HEK293 (cell line): ENCODE data around the gene NCDN.

Source experiments
- CTCF ChIA-PET: fragments of 350-600 bp; formaldehyde crosslinking; extraction: SDS; loops from one replicate; lab custom pipeline; 2021; ENCODE audit warnings: antibody characterized with exemption; lab: Yijun Ruan, JAX
- POLR2A ChIA-PET: fragments of 300-600 bp; formaldehyde crosslinking; extraction: SDS; loops from one replicate; lab custom pipeline; 2020; ENCODE audit warnings: antibody characterized with exemption, inconsistent platforms; lab: Yijun Ruan, JAX
- H3K27ac ChIP-seq: fragments of 200-500 bp; sonication (Bioruptor generic); 2 replicates; pipeline ENCODE4 v1.5.1; 2014; ENCODE audit warnings: low read depth, low read length, control low read depth, inconsistent platforms; ENCODE audit errors: extremely low read depth
- H3K36me3 ChIP-seq, 2 experiments: fragments of 200-500 bp in 1 of 2; sonication (Bioruptor generic) in 1 of 2; 1 replicate in 1 of 2; 2 replicates in 1 of 2; pipeline ENCODE4 v1.5.1; 2014 to 2017; ENCODE audit warnings: inconsistent platforms in 2 of 2, low read length in 2 of 2; ENCODE audit not compliant: control insufficient read depth in 2 of 2, insufficient read depth in 1 of 2
- H3K4me1 ChIP-seq: fragments of 200-500 bp; sonication (Bioruptor generic); 2 replicates; pipeline ENCODE4 v1.5.1; 2014; ENCODE audit warnings: mild to moderate bottlenecking, low read length, inconsistent platforms; ENCODE audit not compliant: control insufficient read depth, insufficient read depth
- H3K4me3 ChIP-seq: 2 replicates; pipeline ENCODE4 v1.5.1; 2011; ENCODE audit warnings: low read depth, mild to moderate bottlenecking, control low read depth, low read length, moderate library complexity
- H3K9me3 ChIP-seq: fragments of 200-500 bp; sonication (Bioruptor generic); 2 replicates; pipeline ENCODE4 v1.5.1; 2014; ENCODE audit warnings: low read depth, low read length, inconsistent platforms; ENCODE audit not compliant: control insufficient read depth, insufficient read depth
- HOXC10 ChIP-seq: sonication (generic); formaldehyde crosslinking; IDR thresholded peaks from 2 replicates; pipeline ENCODE4 v1.8.1; 2023; ENCODE audit warnings: mild to moderate bottlenecking, missing genetic modification reagents
- IKZF3 ChIP-seq: fragments of 450-650 bp; IDR thresholded peaks from 2 replicates; pipeline ENCODE4 v1.5.0; 2018; ENCODE audit warnings: missing biosample characterization, mild to moderate bottlenecking, missing genetic modification characterization, moderate library complexity
- OSR2 ChIP-seq: fragments of 450-650 bp; formaldehyde crosslinking; IDR thresholded peaks from 2 replicates; pipeline ENCODE4 v1.5.1; 2016; ENCODE audit warnings: missing biosample characterization, missing genetic modification characterization
- SCRT1 ChIP-seq: fragments of 450-650 bp; formaldehyde crosslinking; IDR thresholded peaks from 2 replicates; pipeline ENCODE4 v1.5.1; 2016; ENCODE audit warnings: missing biosample characterization, missing genetic modification characterization, borderline replicate concordance
- SP7 ChIP-seq: fragments of 450-650 bp; formaldehyde crosslinking; IDR thresholded peaks from 2 replicates; pipeline ENCODE4 v1.5.1; 2016; ENCODE audit warnings: missing biosample characterization, missing genetic modification characterization
- WT1 ChIP-seq: fragments of 450-650 bp; formaldehyde crosslinking; IDR thresholded peaks from 2 replicates; pipeline ENCODE4 v1.5.1; 2016; ENCODE audit warnings: missing biosample characterization, missing genetic modification characterization
- ZBTB20 ChIP-seq: fragments of 450-650 bp; formaldehyde crosslinking; IDR thresholded peaks from 2 replicates; pipeline ENCODE4 v1.5.1; 2016; ENCODE audit warnings: missing biosample characterization, missing genetic modification characterization
- ZIC2 ChIP-seq: fragments of 450-650 bp; formaldehyde crosslinking; IDR thresholded peaks from 2 replicates; pipeline ENCODE4 v1.5.1; 2016; ENCODE audit warnings: missing biosample characterization, missing genetic modification characterization
- ZNF132 ChIP-seq: fragments of 450-650 bp; formaldehyde crosslinking; IDR thresholded peaks from 2 replicates; pipeline ENCODE4 v1.5.1; 2017; ENCODE audit warnings: missing biosample characterization, missing genetic modification characterization, borderline replicate concordance
- ZNF155 ChIP-seq: fragments of 450-650 bp; formaldehyde crosslinking; IDR thresholded peaks from 2 replicates; pipeline ENCODE4 v1.5.1; 2016; ENCODE audit warnings: missing biosample characterization, missing genetic modification characterization
- ZNF169 ChIP-seq: fragments of 450-650 bp; formaldehyde crosslinking; IDR thresholded peaks from 2 replicates; pipeline ENCODE4 v1.5.1; 2016; ENCODE audit warnings: missing biosample characterization, missing genetic modification characterization
- ZNF184 ChIP-seq: fragments of 450-650 bp; IDR thresholded peaks from 2 replicates; pipeline ENCODE4 v1.5.1; 2018; ENCODE audit warnings: missing biosample characterization, mild to moderate bottlenecking, missing genetic modification characterization
- ZNF23 ChIP-seq: fragments of 450-650 bp; formaldehyde crosslinking; IDR thresholded peaks from 2 replicates; pipeline ENCODE4 v1.5.1; 2016; ENCODE audit warnings: missing biosample characterization, missing genetic modification characterization, borderline replicate concordance
- ZNF248 ChIP-seq: fragments of 450-650 bp; formaldehyde crosslinking; IDR thresholded peaks from 2 replicates; pipeline ENCODE4 v1.5.1; 2017; ENCODE audit warnings: missing biosample characterization, missing genetic modification characterization
- ZNF37A ChIP-seq: fragments of 450-650 bp; IDR thresholded peaks from 2 replicates; pipeline ENCODE4 v1.5.1; 2018; ENCODE audit warnings: missing biosample characterization, missing genetic modification characterization
- ZNF473 ChIP-seq: fragments of 450-650 bp; formaldehyde crosslinking; IDR thresholded peaks from 2 replicates; pipeline ENCODE4 v1.5.1; 2017; ENCODE audit warnings: missing biosample characterization, missing genetic modification characterization
- ZNF514 ChIP-seq: fragments of 450-650 bp; formaldehyde crosslinking; IDR thresholded peaks from 2 replicates; pipeline ENCODE4 v1.5.1; 2016; ENCODE audit warnings: missing biosample characterization, missing genetic modification characterization
- ZNF555 ChIP-seq: fragments of 450-650 bp; formaldehyde crosslinking; conservative IDR thresholded peaks from 2 replicates; pipeline ENCODE4 v1.5.1; 2017; ENCODE audit warnings: missing biosample characterization, mild to moderate bottlenecking, missing genetic modification characterization, inconsistent platforms
- ZNF692 ChIP-seq: fragments of 450-650 bp; formaldehyde crosslinking; IDR thresholded peaks from 2 replicates; pipeline ENCODE4 v1.5.1; 2016; ENCODE audit warnings: missing biosample characterization, missing genetic modification characterization
- ZNF76 ChIP-seq: fragments of 450-650 bp; formaldehyde crosslinking; IDR thresholded peaks from 2 replicates; pipeline ENCODE4; 2016; ENCODE audit warnings: low read depth, missing biosample characterization, missing genetic modification characterization, borderline replicate concordance
- ZNF768 ChIP-seq: fragments of 450-650 bp; formaldehyde crosslinking; IDR thresholded peaks from 2 replicates; pipeline ENCODE4 v1.5.1; 2018; ENCODE audit warnings: missing biosample characterization, mild to moderate bottlenecking, missing genetic modification characterization
- ZSCAN16 ChIP-seq: fragments of 450-650 bp; formaldehyde crosslinking; IDR thresholded peaks from 2 replicates; pipeline ENCODE4 v1.5.1; 2016; ENCODE audit warnings: missing biosample characterization, missing genetic modification characterization
- TF ChIP-seq, protein P1 (sequence below): fragments of 450-650 bp; formaldehyde crosslinking; IDR thresholded peaks from 2 replicates; pipeline ENCODE4 v1.5.1; 2016; ENCODE audit warnings: missing biosample characterization, missing genetic modification characterization
- TF ChIP-seq, protein P2 (sequence below): fragments of 450-650 bp; formaldehyde crosslinking; conservative IDR thresholded peaks from 2 replicates; pipeline ENCODE4 v1.5.1; 2016; ENCODE audit warnings: low read depth, missing biosample characterization, missing genetic modification characterization

The NCDN gene

DNA sequence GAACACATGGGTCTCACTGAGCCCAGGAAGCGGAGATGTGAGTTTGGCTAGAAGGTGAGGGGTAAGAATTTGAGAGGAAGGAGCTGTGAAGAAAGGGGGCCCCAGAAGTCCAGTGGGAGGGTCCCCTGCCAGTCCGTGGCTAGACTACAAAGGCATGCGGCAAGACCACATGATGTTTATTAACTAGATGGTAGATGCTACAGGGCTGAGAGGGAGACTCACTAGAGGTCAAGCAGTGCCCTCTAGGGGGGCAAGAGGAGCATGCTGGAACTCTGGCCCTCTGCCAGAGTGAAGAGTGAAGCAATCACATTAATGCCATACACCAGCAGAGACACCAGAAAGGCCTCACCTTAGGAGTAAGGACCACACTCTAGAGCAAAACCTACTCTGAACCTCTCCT lies 12.6 kb upstream of the NCDN start (continued):
- no peak for TF ChIP-seq ZNF555
- TF ChIP-seq, protein P1, sequence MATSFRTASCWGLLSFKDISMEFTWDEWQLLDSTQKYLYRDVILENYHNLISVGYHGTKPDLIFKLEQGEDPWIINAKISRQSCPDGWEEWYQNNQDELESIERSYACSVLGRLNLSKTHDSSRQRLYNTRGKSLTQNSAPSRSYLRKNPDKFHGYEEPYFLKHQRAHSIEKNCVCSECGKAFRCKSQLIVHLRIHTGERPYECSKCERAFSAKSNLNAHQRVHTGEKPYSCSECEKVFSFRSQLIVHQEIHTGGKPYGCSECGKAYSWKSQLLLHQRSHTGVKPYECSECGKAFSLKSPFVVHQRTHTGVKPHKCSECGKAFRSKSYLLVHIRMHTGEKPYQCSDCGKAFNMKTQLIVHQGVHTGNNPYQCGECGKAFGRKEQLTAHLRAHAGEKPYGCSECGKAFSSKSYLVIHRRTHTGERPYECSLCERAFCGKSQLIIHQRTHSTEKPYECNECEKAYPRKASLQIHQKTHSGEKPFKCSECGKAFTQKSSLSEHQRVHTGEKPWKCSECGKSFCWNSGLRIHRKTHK (tag by site-specific recombination) = no peak

DNA sequence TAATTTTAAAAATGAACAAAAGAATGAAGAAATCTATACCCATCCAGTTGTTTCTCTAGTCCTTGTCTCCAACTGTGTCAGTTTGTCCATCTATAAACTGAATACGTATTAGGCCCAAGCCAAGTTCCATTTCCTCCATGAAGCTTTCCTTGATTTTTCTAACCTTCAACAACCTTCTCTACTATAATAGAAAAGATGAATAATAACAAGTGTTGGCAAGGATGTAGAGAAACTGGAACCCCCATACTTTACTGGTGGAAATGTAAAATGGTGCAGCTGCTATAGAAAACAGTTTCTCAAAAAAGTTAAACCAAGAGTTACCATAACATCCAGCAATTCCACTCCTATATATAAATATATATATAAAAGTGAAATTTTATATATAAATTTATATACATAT lies 11.0 kb upstream of the NCDN start:
- ChIA-PET POLR2A (no interaction called here), CTCF (interaction anchor here (1.1 to 2.7 kb wide), 2 partner anchors 11 to 96 kb away, joined by 3 to 32 read pairs; no protein-coding TSS in a partner anchor)
- H3K4me1 ChIP-seq = peaks cover 12% of the 10 kb centered on the region
- no peaks in the 10 kb centered on the region for H3K9me3 ChIP-seq
- peaks cover 16 to 59% of the 10 kb centered on the region in 2 experiments; a peak in 2 of 3 replicates for H3K36me3 ChIP-seq
- H3K4me3 ChIP-seq = no peak overlapping the region
- TF ChIP-seq ZNF184 (tag by site-specific recombination) (peak; percentile 98), OSR2 (tag by site-specific recombination) (no peak), ZNF768 (tag by site-specific recombination) (no peak), ZNF132 (tag by site-specific recombination) (no peak)
- H3K27ac ChIP-seq = no peak overlapping the region

DNA sequence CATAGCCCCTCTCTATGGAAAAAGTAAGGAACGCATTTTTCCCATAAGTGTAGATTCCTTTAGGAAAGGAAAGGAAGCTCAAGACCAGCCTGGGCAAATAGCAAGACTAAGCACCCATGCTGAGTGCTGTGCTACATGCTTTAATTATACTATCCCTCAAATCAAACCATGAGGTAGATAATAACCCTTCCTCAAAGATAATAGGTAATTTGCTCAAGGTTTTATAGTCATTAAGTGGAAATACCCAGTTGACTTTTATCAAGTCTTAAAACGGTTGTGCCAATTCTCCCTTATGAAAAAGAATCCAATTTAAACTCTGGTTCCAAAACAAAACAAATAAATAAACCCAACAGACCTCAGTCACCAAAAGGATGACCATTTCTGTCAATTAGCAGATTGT lies 3.7 kb upstream of the NCDN start:
- Histone ChIP-seq H3K27ac (no peak overlapping the region), H3K36me3 (peaks cover 24 to 47% of the 10 kb centered on the region in 2 experiments; a peak in 2 of 3 replicates), H3K9me3 (no peaks in the 10 kb centered on the region), H3K4me3 (no peak overlapping the region), H3K4me1 (peaks cover 27% of the 10 kb centered on the region)
- TF ChIP-seq ZNF768 (tag by site-specific recombination) = no peak
- no peak for TF ChIP-seq ZNF23 (tag by site-specific recombination)
- TF ChIP-seq ZNF155 (tag by site-specific recombination) = no peak
- no peak for TF ChIP-seq HOXC10 (CRISPR knock-in tag)
- TF ChIP-seq ZNF514 = no peak
- no peak for TF ChIP-seq ZSCAN16 (tag by site-specific recombination)
- TF ChIP-seq ZNF37A (tag by site-specific recombination) = no peak
- TF ChIP-seq SP7 = peak; percentile 77
- no peak for TF ChIP-seq ZNF248 (tag by site-specific recombination)
- no peak for TF ChIP-seq ZBTB20 (tag by site-specific recombination)
- no peak for TF ChIP-seq ZNF169 (tag by site-specific recombination)
- TF ChIP-seq IKZF3 (tag by site-specific recombination) = 0 out of 2 replicates have a peak, but pooled peaks have one; percentile 21
- no peak for TF ChIP-seq ZNF473
- peak; percentile 45; the same call in 1 of the 2 replicates for TF ChIP-seq SCRT1 (tag by site-specific recombination)
- no peak for TF ChIP-seq ZIC2 (tag by site-specific recombination)
- no peak for TF ChIP-seq WT1 (tag by site-specific recombination)
- TF ChIP-seq ZNF692 (tag by site-specific recombination) = peak; percentile 19; the same call in 1 of the 2 replicates
- TF ChIP-seq, protein P2, sequence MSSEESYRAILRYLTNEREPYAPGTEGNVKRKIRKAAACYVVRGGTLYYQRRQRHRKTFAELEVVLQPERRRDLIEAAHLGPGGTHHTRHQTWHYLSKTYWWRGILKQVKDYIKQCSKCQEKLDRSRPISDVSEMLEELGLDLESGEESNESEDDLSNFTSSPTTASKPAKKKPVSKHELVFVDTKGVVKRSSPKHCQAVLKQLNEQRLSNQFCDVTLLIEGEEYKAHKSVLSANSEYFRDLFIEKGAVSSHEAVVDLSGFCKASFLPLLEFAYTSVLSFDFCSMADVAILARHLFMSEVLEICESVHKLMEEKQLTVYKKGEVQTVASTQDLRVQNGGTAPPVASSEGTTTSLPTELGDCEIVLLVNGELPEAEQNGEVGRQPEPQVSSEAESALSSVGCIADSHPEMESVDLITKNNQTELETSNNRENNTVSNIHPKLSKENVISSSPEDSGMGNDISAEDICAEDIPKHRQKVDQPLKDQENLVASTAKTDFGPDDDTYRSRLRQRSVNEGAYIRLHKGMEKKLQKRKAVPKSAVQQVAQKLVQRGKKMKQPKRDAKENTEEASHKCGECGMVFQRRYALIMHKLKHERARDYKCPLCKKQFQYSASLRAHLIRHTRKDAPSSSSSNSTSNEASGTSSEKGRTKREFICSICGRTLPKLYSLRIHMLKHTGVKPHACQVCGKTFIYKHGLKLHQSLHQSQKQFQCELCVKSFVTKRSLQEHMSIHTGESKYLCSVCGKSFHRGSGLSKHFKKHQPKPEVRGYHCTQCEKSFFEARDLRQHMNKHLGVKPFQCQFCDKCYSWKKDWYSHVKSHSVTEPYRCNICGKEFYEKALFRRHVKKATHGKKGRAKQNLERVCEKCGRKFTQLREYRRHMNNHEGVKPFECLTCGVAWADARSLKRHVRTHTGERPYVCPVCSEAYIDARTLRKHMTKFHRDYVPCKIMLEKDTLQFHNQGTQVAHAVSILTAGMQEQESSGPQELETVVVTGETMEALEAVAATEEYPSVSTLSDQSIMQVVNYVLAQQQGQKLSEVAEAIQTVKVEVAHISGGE (tag by site-specific recombination) = no peak
- TF ChIP-seq ZNF76 (tag by site-specific recombination) = no peak
- POLR2A ChIA-PET = no interaction called here
- CTCF ChIA-PET = interaction anchor here (0.6 kb wide), 1 partner anchor 17 kb away, joined by 4 read pairs; no protein-coding TSS in a partner anchor
